ENCODE results near the gene PPP4R1.

PPP4R1 gene

DNA sequence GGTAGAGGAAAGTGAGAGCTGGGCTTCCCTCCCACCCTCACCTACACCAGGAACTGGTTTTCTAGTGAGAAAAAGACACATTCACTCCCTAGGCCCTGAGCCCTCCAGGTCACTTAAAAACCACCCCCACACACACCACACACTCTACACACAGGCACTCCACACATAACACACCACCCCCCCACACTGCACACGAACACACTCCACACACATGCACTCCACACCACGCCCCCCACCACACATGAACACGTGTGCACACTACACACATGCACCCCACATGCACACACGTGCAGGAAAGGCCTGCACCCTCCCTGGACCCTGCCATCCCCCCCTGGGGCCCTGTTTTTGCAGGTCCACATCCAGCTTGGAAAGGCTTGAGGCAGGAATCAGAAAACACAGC lies 71.4 kb downstream of the PPP4R1 start:
- no peak for DNase-seq

DNA sequence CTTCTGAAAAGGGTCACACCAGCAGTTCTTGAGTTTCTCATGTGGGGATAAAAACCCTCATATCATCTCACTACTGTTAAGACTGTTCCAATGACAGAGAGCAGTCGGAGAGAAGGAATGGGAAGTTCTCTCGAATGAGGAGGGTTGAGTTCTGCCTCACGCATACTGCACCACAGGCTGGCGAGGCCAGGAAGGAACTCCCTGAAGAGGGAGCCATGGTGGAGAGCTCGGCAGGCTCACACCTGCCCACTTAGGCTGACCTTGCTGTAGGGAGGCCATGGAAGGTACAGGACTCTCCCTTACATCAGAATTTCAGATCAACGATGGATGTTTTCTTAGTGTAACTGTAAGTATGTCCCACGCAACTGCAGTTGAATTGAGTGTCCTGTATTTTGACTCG lies 74.4 kb downstream of the PPP4R1 start:
- DNase-seq: no peak

DNA sequence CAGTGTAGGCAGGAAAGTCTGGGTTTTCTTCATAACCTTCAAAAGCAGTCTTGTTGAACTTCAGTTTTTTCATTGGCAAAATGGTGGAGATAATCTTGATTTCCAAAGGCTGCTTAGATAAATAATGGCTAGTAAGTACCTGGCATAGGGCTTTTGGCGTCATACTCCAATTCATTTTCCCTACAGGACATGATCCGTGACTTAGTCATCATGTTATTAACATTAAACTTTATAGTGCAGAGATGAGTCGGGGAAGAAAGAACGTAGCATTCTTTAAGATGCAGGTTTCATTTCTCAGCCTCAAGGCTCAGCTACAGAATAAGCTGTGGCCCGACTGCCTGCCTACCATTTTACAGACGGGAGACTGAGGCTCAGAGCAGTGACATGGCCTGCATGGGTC lies 75.1 kb downstream of the PPP4R1 start:
- no peak for DNase-seq

DNA sequence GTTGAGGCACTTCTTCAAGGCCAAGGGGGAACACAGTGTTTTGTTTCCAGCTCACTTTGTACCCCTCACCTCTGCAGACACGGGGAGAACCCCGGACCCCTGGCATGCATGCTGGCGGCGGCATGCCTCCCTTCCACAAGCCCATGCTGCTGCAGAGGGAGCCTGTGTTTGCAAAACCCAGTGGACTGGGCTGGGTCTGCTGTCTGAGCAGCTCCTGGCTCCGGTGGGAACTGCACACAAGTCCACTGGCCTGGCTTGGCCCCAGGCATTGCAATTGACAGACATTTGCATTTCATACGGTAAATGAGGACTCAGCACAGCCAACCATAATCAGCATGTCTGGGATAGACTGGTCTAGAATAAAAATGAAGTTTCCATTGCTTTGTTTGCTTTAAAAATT lies 76.7 kb downstream of the PPP4R1 start:
- no peak for DNase-seq

DNA sequence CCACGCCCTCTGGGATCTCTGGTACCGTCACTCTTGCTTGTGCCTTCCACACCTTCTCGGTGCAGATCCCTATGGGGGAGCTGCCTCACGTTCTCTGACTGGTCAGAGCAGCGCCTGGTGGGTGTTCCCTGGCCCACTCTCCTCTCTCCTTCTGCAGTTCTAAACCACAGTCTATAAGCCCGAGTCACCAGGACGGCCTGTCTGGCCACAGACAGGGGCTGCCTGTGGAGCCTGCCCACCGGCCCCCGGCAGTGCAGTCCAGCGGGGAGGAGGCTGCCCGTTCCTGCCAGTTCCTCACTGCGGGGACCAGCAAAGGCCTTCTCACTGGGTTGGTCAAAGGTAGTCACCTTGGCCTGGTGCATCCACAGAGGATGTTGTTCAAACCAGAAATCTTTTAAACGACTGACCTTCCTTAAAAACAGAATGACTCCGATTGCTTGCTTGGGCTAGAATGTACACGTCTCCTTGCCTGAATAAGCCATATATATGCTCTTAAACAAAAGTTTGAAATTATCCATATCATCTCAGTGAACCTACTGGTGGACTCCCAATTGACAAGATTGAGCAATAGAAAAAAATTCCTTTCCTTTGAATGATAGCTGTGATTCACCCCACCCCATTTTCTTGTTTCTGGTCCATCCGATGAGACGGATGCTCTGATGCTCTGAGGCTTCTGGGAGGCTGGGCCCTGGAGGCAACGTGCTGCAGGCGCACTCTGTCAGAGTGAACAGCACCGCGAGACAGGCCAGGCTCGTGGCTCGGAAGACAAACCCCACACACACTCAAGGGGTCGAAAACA lies 77.8 kb downstream of the PPP4R1 start:
- DNase-seq: no peak

DNA sequence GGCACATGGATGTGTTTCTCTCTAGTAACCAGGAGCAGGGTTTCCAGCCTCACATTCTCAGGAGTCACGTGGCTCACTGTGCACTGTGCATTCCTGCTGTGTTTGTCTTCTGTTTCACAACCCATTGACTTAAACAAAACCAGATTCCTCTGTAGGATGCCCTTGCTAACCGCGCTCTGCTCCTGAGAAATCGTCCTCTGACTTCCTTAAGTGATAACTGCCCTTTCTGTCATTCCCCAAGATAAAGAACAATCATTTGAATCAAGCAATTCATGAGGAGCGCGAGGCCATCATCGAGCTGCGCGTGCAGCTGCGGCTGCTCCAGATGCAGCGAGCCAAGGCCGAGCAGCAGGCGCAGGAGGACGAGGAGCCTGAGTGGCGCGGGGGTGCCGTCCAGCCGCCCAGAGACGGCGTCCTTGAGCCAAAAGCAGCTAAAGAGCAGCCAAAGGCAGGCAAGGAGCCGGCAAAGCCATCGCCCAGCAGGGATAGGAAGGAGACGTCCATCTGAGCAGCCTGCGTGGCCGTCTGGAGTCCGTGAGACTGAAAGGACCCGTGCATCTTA lies 78.8 kb downstream of the PPP4R1 start:
- DNase-seq: no peak

DNA sequence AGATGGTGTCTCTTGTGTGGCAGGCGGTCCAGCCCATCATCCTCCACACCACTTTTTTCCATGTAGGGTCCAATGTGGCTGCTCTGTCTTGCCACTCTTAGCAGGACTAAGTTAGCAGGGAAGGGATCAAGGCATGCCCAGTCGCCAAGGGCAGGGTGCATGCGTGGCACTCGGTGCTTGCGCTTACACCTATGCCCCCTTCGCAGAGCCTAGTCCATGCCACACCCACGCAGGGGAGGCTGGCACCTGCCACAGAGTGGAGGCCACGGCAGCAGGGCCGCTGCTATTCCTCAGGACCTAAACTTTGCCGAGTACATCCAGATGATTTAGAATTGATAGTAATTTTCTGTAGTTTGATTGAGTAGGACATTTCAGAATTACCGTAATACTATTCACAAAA lies 79.5 kb downstream of the PPP4R1 start:
- DNase-seq: no peak

DNA sequence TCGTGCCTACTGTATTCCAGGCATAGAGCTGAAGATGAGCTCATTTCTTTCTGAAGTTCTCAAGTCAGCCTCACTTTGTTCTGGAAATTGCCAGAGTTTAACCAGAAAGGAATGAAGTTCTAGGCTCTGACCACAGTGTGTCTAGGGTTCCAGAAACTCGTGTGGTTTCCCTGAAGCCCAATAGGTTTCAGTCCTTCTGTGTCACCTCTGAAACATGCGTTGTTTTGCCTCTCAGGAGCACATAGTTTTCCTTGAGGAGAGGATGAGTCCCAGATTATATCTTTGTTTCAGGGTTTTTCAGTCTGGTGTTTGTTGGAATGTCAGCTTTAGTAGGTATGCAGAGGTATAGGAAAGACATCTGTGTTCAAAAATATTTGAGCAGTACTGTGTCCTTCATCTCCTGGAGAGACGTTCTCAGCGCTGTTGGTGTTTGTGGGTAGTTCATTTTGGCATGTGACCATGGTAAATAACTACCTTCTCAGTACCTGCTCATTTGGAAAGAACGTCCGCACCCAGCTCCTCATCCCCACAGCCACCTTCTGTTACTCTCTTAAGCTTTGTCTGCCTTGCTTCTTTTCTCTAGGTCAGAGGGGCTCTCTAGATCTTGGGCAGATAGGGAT lies 82.5 kb downstream of the PPP4R1 start:
- DNase-seq: no peak

DNA sequence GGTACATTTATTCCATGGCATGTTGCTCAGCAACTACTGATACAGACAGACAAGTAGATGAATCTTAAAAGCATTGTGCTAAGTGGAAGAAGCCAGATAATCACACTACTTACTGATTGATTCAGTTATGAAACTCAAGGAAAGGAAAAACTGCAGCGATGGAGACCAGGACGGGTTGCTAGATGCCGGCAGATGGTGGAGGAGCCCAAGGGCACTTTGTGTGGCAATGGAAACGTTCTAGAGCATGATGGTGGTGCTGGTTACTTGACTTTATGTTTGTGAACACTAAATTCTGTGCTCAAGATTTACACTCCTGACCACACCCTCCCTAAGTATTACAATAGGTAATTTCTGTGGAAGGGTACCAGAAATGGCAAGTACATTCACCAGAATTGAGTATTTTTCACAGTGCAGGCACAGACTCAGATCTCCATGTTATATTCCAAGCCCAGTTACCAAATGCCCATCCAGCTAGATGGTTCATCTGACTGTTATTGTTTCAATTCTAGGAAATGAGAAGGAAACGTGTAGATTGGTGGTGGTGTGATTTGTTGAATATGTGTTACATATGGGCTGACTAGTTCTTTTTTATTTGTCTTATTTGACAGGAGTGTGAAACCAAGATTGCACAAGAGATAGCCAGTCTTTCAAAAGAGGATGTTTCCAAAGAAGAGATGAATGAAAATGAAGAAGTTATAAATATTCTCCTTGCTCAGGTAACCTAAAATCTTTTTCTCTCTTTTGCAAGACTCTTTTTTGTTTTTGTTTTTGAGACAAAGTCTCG lies 83.9 kb downstream of the PPP4R1 start:
- no peak for DNase-seq

DNA sequence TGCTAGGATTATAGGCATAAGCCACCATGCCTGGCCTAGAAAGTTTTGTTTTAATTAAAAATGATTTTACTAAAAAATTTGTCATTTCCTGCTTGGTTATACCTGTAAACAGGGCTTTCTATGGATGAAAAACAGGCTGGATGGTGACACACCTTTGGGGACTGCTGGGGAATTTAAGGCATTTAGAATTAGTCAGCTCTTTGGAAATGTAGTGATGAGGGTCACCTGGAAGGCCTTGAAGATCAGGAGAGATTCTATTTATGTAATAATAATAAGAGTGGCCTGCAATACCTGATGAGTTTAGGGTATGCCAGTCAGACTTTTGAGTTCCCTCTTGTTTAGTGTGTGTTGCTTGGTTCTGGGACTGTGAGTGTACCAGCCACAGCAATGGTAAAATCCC lies 87.9 kb downstream of the PPP4R1 start:
- DNase-seq: no peak

DNA sequence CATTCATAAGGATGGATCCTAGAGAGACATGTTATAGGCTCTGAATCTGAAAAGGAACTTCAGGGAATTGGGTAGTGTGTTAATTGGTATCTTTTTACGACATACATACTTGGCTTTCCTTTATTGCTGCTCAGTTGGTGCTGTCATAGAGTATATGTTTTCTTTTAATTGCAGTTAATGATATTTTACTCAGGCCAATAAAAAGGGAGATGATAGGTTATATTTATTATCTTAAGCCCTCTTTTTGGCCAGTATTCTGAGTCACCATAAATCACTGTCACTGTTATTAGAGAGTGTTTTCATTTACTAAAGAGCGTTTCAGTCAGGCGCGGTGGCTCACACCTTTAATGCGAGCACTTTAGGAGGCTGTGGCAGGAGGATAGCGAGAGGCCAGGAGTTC lies 91.4 kb downstream of the PPP4R1 start:
- no peak for DNase-seq

DNA sequence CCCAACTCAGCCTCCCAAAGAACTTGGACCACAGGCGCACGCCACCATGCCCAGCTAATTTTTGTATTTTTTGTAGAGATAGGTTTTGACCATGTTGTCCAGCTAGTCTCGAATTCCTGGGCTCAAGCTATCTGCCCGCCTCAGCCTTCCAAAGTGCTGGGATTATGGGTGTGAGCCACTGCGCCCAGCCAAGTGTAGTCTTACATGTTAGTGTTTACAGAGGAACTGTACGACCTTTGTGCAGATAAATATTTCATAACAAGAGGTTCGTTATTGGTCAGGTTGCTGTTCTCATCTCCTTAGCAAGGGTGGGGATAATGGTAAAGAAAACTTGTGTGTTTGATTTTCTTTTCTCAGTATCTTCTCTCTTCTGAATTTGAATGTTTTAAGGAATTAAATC lies 92.6 kb downstream of the PPP4R1 start:
- DNase-seq: no peak

DNA sequence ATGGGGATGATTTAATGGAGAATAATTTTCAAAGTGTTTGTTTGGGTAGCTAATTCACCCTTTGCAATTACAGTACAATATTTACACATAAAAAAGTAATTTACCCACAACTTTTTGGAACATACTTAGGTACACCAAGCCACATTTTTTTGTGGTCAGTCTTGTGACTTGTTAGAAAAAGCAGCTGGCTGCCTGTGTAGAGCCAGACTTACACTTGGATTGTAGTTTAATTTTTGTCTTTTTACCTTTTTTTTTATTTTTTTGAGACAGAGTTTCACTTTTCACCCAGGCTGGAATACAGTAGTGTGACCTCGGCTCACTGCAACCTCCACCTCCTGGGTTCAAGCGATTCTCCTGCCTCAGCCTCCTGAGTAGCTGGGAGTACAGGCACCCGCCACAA lies 93.7 kb downstream of the PPP4R1 start:
- no peak for DNase-seq

DNA sequence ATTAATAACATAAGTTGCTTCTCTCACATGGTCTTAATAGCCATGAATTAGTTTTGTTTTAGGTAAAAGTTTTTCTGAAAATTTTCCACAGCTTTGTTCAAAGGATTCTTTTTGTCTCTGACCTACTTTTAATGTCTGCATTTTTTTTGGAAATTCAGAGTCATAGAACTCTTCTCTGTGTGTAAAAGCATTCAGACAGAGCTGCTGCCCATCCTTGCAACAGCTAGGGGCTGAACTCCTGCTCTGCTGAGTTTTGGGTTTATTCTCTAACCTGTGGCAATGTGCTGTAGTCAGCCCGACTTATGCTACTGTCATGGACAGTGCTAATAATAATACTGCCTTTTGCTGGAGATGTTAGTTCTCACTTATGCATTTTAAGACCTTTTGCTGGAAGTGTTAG lies 95.0 kb downstream of the PPP4R1 start:
- DNase-seq: no peak

DNA sequence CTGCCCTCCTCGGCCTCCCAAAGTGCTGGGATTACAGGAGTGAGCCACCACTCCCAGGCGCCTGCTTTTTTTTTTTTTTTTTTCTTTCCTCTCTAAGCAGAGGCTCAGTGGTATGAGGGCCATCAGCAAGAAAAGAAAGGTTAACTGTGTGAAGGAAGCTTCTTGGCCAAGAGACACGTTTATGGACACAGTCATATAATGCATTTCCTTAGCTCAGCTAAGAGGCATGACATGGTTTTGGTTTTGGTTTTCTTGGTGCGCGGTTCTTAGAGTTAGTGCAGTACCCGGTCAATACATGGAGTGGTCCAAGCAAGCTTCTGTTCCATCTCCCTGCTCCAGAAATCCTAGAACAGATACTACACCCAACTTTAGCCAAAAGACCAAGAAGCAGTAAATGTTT lies 96.5 kb downstream of the PPP4R1 start:
- no peak for DNase-seq

DNA sequence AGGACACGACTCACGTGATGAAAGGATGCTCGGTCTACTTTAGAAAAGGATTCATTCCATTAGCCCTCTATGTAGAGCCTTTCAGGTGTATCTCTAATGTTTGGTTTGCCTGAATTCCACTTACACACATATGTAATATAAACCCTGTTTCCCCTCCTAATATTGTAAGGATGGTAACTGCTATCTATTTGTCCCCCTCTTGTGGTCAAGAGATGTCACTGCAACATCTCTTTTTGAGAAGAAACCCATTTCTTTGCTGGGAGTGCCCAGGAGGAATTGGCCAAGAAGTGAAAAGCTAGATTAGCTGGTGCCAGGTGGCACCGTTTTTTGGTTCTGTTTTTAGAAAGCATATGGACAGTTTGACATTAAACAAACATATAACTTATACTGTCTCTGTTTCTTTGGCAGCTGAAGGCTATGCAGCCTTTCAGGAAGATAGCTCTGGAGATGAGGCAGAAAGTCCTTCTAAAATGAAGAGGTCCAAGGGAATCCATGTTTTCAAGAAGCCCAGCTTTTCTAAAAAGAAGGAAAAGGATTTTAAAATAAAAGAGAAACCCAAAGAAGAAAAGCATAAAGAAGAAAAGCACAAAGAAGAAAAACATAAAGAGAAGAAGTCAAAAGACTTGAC lies 97.8 kb downstream of the PPP4R1 start:
- DNase-seq: peak in 1 of 2 donors; percentile 67

DNA sequence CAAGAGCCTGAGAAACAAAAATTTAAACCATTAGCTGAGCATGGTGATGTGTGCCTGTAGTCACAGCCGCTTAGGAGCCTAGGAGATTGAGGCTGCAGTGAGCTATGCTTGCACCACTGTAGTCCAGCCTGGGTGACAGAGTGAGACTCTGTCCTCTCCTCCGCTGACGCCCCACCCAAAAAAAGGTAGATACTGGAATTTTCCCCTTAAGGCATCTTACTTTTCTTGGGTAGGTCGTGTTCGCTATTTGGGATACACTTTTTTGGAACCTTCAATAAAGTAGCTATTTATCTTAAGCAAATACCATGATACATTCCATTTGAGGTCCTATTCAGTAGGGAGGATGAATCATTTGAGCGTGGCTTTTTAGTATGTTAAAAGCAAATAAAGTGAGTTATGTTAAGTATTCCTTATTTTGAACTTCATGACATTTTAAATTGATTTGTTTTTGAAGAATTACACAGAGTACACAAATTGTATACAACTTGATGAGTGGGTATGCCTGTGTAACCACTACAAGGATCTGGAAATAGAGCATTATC lies 100.3 kb downstream of the PPP4R1 start:
- no peak for DNase-seq

DNA sequence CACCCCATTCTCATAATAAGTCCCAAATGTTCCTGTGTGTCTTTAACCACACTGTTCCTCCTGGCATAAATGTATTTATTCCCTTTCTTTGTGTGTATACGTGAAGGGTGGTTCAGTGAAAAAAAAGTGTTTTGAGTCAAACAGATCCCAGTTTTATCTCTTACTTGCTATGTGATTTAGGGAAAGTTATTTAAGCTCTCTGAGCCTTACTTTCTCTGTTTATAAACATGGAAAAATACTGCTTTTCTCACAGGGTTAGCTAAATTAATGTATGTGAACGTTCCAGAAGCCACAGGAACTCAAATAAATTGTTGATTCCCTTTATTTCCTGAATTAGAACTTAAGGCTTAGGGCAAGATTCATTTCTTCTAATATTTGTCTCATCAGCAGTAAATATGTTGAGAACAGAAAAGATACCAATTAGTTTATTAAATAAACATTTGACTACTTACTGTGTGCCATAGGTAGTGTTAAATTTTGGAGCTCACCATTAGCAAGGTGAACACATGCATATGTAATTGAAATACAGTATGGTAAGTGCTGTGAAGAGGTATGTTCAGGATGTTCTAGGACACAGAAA lies 105.8 kb downstream of the PPP4R1 start:
- DNase-seq: no peak

DNA sequence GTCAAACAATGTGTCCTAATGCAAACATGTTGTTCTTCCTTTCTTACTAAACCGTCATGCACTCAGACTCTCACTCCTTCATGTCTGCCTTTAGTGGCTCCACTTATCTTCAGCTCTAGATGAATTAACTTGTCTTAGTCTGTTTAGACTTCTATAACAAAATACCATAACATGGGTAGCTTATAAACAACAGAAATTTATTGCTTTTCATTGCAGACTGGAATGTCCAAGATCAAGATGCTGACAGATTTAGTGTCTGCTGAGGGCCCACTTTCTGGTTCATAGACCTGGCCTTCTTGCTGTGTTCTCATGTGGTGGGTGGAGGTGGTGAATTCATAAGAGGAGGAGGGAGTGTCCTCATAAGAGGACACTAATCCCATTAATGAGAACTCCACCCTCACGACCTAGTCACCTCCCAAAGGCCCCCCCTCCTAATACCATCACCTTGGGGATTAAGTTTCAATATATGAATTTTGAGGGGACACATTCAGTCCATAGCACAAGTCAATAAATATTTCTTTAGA lies 106.7 kb downstream of the PPP4R1 start:
- no peak for DNase-seq

DNA sequence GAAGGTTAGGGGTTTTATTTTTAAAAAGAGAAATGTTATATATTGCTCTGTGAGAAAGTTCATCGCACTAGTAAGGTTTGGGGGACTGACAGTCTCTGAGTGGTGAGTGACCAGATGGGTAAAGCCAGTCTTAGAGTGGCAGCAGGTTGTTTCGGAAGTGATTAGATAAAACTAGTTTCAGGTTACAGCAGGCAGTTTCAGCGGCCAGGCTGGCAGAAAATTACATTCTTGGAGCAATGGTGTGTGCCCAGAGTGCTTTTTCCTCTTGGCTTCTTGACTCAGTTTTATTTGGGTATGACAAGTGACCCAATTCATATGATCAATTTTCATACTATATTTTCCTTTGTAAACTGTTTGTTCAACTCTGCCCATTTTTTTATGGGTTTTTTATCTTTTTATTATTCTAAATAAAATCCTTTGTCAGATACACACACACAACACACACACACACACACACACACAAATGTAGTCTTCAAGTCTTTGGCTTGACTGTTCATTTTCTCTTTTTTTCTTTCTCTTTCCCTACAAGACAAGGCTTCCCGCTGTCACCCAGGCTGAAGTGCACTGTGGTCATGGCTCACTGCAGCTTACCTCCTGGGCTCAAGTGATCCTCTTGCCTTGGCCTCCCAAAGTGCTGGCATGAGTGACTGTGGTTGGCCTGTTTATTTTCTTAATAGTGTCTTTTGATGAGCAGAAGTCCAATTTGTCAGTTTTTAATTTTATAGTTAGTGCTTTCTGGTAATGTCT lies 108.1 kb downstream of the PPP4R1 start:
- DNase-seq: no peak

Data from CD4-positive, alpha-beta T cell treated with Interleukin-4 for 1 hour (primary cell).